Uterus (tissue), 2 donors: Measurements from ENCODE around the gene GGT5.
A peak's percentile ranks its signal among the peaks of the same experiment; 100 is the strongest.

Experiments used
- CTCF ChIP-seq, 4 experiments: fragments of 200-600 bp in 2 of 4; fragments of 450-650 bp in 2 of 4; sonication (generic) in 2 of 4; IDR thresholded peaks; one replicate each; pipeline ENCODE4 v1.5.1; 2016 to 2019; ENCODE audit warnings: antibody characterized with exemption in 4 of 4, mild to moderate bottlenecking in 2 of 4, moderate library complexity in 1 of 4
- POLR2A ChIP-seq, 2 donors: fragments of 450-650 bp; IDR thresholded peaks; one replicate each; pipeline ENCODE4 v1.6.1; 2016; ENCODE audit warnings: antibody characterized with exemption in 2 of 2, mild to moderate bottlenecking in 1 of 2, moderate library complexity in 1 of 2

GRCh38 chr22:24189249-24190158 lies 55.4 kb downstream of the GGT5 start:
- peak; percentile 94 to 98 (median 95) for TF ChIP-seq CTCF (IDR thresholded peaks at IDR 0.05)
- TF ChIP-seq POLR2A (IDR thresholded peaks at IDR 0.05), result peak in 1 of 2 donors; percentile 37
